Activated CD4-positive, alpha-beta memory T cell treated with anti-CD3 and anti-CD28 coated beads, Interleukin-2, amount 10 ng/mL, durations not matched to agents 7 days and 5 days (primary cell): ENCODE measurements around the gene EFCAB5. TPM values are rescaled to one million over a fixed set of nuclear protein-coding genes. Genes with fewer than 3 reads are reported as not detected.
"Not testable (repeated sequence)": the region's sequence is repeated elsewhere in the genome, so short reads cannot be mapped to it uniquely, and the experiment has no call there.

Experiments used
- CTCF ChIA-PET: fragments of 350-600 bp; sonication (Branson Sonifier 250); formaldehyde crosslinking; loops from one replicate; lab custom pipeline; 2021; ENCODE audit warnings: antibody characterized with exemption, inconsistent platforms; lab: Charles Lee
- POLR2A ChIA-PET: fragments of 350-600 bp; sonication (Branson Sonifier 250); formaldehyde crosslinking; loops from one replicate; lab custom pipeline; 2021; ENCODE audit warnings: antibody characterized with exemption; lab: Charles Lee
- DNase-seq: peaks from one replicate; pipeline ENCODE4 v3.0.0-alpha.2; 2020
- H3K27ac Mint-ChIP-seq: one replicate; pipeline ENCODE4 v1.8.0; 2021; ENCODE audit warnings: mild to moderate bottlenecking, mixed read lengths
- H3K27me3 Mint-ChIP-seq: one replicate; pipeline ENCODE4 v1.8.0; 2021; ENCODE audit warnings: mixed read lengths
- H3K36me3 Mint-ChIP-seq: one replicate; pipeline ENCODE4 v1.8.0; 2021; ENCODE audit warnings: low read depth, mixed read lengths
- H3K4me1 Mint-ChIP-seq: one replicate; pipeline ENCODE4 v1.8.0; 2021; ENCODE audit warnings: mixed read lengths
- H3K4me3 Mint-ChIP-seq: one replicate; pipeline ENCODE4 v1.8.0; 2021; ENCODE audit warnings: mild to moderate bottlenecking, mixed read lengths
- H3K9me3 Mint-ChIP-seq: one replicate; pipeline ENCODE4 v1.8.0; 2021; ENCODE audit warnings: mixed read lengths
- total RNA-seq, 2 experiments: library from RNA; stranded (reverse); gene quantifications; one replicate each; pipeline ENCODE4 v1.2.3, GENCODE V29; 2021

EFCAB5 gene
- total RNA-seq, 2 experiments from 2014 or later: 0.86 to 1.6 TPM

DNA sequence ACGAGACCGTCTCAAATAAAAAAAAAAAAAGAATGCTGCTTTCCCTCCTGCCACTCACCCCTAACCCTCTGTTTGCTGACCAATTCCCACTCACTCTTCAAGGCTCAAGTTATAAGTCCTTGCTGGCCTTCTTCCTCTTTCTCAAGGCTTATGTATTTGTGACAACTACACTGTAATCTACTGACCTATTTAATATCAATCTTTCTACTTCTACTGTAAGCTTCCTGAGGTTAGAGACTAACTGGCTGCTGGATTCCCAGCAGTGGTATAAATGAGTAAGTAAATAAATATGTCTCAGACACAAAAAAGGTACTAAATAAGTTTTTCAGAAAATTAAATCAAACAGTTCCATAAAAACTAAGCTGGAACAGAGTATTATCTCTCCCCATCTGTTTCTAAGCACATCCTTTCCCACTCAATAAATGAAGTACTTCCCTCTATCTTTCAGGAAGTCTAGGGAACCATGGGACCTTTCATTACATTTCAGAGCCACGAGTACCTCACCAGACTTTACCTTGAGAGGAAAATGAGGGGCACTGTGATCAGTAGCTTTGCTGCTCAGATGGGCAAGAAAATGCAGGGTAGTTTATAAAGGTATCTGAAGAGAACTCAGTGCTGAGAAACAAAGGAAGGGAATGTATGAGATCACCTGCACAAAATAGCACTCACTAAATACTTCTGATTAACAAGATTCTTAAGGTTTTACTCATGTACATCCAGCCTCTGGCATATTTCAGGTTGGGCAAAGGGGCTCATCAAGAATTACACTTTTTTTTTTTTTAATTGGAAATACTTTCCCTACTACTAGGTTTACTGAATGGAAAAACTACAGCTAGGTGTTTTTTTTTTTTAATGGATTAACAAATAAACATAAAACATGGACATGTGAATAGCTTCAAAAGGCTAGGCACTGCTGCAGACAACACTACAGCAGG lies 22.2 kb upstream of the EFCAB5 start:
- no peaks in the 10 kb centered on the region for H3K27me3 Mint-ChIP-seq
- H3K27ac Mint-ChIP-seq: no peak overlapping the region
- POLR2A ChIA-PET: interaction anchor here (0.9 to 2.3 kb wide), 2 partner anchors 11 to 46 kb away, joined by 3 to 9 read pairs; partner anchors contain the start of gene SSH2
- no peak overlapping the region for H3K4me3 Mint-ChIP-seq
- H3K4me1 Mint-ChIP-seq: peaks cover 23% of the 10 kb centered on the region
- no peaks in the 10 kb centered on the region for H3K9me3 Mint-ChIP-seq
- DNase-seq: no peak
- H3K36me3 Mint-ChIP-seq: peaks cover 2% of the 10 kb centered on the region
- CTCF ChIA-PET: interaction anchor here (4.8 kb wide), 1 partner anchor 12 kb away, joined by 30 read pairs; the partner anchor contains the start of gene SSH2

DNA sequence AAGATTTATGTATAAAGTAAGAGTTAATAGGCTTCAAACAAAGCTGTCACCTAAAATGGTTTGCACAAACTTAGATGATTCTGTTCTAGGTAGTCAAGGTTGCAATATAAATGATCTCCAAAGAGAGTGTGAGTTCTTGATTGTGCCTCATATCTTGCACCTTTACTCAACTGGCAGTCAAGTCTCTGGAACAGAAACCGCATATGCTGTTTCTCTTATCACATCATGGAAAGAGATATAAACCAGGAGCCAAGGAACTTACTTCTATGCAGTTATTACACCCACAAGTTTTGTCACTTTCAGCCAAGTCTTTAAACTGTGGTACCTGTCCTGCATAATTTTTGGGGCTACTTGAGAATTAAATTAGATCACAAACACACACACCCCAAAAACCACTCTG lies 16.6 kb upstream of the EFCAB5 start:
- ChIA-PET POLR2A (no interaction called here), CTCF (no interaction called here)
- no peak for DNase-seq
- Mint-ChIP-seq H3K4me3 (no peak overlapping the region), H3K36me3 (peaks cover 18% of the 10 kb centered on the region), H3K9me3 (no peaks in the 10 kb centered on the region), H3K27me3 (no peaks in the 10 kb centered on the region), H3K27ac (no peak overlapping the region), H3K4me1 (peaks cover 27% of the 10 kb centered on the region)

DNA sequence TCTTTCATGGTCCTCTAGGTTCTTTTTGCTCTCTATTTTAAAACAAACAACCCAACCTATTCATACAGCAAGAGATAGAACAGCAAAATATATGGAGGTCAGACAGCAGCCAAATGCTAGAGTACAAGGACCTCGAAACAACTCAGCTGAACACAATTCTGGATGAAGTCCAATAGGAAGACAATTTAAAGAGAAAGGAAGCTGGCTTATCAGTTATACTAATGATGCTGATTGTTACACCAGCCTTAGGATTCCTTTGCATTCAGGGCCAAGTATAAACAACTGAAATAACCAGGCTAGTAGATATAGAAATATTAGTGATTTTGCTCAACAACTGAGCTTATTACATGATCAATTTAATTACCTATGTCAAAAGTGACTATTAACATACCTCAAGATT lies 13.9 kb upstream of the EFCAB5 start:
- no peak for DNase-seq
- H3K36me3 Mint-ChIP-seq: peaks cover 16% of the 10 kb centered on the region
- peaks cover 25% of the 10 kb centered on the region for H3K4me1 Mint-ChIP-seq
- ChIA-PET CTCF (interaction anchor here (1.5 kb wide), 1 partner anchor 120 kb away, joined by 5 read pairs; no protein-coding TSS in a partner anchor), POLR2A (interaction anchor here (1.9 kb wide), 1 partner anchor 120 kb away, joined by 4 read pairs; no protein-coding TSS in a partner anchor)
- no peak overlapping the region for H3K27ac Mint-ChIP-seq
- H3K4me3 Mint-ChIP-seq: no peak overlapping the region
- no peaks in the 10 kb centered on the region for H3K27me3 Mint-ChIP-seq
- H3K9me3 Mint-ChIP-seq: no peaks in the 10 kb centered on the region

DNA sequence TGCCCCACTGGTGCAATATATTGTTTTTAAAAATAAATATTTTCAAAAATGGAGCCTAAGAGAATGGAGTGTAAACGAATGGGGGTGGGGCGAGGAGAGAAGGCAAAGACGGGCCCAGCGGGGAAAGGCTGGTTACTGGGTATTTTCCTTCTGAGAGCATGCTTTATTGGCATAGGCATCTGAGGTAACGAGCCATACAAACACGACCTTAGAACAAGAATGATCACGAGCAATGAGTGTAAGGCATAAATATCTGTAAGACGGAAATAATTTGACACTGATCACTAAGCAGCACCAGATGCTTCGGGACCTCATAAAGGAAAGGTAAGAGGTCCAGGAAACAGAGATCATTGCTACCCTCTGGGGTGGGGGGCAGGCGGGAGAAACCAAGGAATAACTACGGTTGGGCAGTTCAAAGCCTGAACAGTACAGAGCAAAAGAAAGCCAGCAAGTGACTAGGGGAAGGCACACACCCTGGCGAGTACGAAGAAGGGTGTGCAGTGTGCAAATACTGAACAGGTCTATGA lies 12.4 kb upstream of the EFCAB5 start:
- ChIA-PET CTCF (interaction anchor here (3.1 to 8.4 kb wide), 5 partner anchors 11 to 311 kb away, joined by 21 to 283 read pairs (median 31); no protein-coding TSS in a partner anchor), POLR2A (interaction anchor here (1.1 to 3.0 kb wide), 11 partner anchors 9 to 362 kb away, joined by 3 to 34 read pairs (median 6); no protein-coding TSS in a partner anchor)
- peaks cover 16% of the 10 kb centered on the region for H3K36me3 Mint-ChIP-seq
- H3K4me3 Mint-ChIP-seq: no peak overlapping the region
- H3K4me1 Mint-ChIP-seq: peaks cover 25% of the 10 kb centered on the region
- no peak overlapping the region for H3K27ac Mint-ChIP-seq
- no peaks in the 10 kb centered on the region for H3K27me3 Mint-ChIP-seq
- no peaks in the 10 kb centered on the region for H3K9me3 Mint-ChIP-seq
- peak; percentile 33 for DNase-seq

DNA sequence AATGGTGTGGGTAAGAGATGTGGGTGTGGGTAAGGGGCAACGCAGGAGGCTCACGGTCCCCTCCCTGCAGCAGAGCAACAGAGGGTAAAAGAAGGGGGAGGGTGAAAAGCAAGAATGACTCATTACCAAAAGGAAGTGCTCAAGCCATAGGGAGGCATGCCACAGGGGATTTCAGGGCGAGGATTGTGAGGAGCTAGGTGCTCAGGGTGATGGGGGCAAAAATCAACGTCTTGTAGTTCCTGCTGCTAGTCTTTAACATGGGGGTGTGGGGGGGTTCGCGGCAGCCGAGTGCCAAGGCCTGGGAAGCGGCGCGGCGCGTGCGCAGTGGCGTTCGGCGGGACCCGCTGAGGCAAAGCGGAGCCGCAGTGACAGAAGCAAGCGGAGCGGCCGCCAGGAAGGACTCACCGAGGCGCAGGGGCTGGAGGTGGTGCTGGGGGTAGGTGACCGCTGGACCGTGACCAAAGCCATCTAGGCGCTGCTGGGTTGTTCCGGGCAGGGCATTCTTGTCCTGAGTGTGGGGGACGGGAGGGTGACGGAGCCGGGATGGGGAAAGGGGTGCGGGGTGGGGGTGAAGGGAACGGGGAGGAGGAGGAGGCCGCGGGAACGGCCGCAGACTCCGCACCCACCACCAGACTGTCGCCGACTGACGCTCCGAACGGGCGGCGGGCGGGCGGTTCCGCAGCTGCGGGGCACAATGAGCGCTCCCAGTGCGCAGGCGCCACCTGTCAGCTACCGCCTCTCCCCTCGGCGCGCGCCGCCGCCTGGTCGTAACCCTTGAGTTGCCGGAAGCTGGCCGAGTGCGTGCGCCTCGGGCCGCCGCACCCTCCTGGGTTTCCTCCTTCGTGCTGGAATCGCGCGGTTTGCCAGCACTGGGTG lies 11.7 kb upstream of the EFCAB5 start, which contains the start of gene SSH2:
Gene SSH2 (minus strand): TSS at position 696 of the 876 bp plus-strand sequence. CDS start 228 bp downstream, at position 468.
- H3K4me1 Mint-ChIP-seq: peaks cover 25% of the 10 kb centered on the region
- CTCF ChIA-PET: interaction anchor here (0.9 to 8.4 kb wide), 17 partner anchors 9 to 362 kb away, joined by 3 to 283 read pairs (median 17); partner anchors contain the start of gene TP53I13
- peaks cover 16% of the 10 kb centered on the region for H3K36me3 Mint-ChIP-seq
- DNase-seq: peak; percentile 91
- H3K27me3 Mint-ChIP-seq: no peaks in the 10 kb centered on the region
- H3K4me3 Mint-ChIP-seq: no peak within 1 kb of the TSS
- H3K27ac Mint-ChIP-seq: no peak within 1 kb of the TSS
- H3K9me3 Mint-ChIP-seq: no peaks in the 10 kb centered on the region
- POLR2A ChIA-PET: interaction anchor here (0.6 to 3.0 kb wide), 21 partner anchors 8 to 423 kb away, joined by 3 to 34 read pairs (median 6); partner anchors contain the start of genes ABHD15 and GIT1

DNA sequence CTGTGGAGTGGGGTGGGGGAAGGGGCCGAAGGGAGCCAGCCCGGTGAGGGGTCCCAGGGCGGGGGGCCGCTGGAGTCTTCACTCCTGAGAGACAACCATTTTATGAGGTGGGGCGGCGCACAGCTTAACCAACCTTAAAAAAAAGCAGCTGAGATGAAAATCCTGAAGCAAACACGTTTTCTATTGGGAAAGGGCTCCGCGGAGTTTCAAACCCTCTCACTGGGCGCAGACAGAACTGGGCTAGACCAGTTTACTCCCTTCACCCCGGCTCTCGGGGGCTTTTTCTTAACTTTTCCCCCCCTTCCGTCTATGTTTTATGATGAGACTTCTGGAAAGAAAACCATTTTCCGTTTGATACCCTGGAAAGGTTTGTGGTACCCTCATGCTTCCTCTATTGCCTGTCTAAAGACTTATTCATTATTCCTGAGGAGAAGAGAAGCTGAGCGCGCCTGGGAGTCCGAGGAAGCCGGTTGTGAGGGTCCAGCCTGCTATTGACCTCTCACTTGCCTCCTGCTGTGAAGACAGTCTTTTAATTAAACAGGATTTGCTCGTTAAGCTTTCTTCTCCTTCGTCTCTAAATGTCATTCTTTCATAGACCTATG lies 10.9 kb upstream of the EFCAB5 start:
- no peak for DNase-seq
- ChIA-PET POLR2A (interaction anchor here (0.8 to 3.0 kb wide), 25 partner anchors 8 to 393 kb away, joined by 3 to 34 read pairs (median 5); partner anchors contain the start of genes ABHD15, ANKRD13B and GIT1), CTCF (interaction anchor here (0.6 to 8.4 kb wide), 41 partner anchors 9 to 636 kb away, joined by 3 to 283 read pairs (median 6); partner anchors contain the start of genes EFCAB5 and TP53I13)
- no peak overlapping the region for H3K27ac Mint-ChIP-seq
- peaks cover 13% of the 10 kb centered on the region for H3K36me3 Mint-ChIP-seq
- no peak overlapping the region for H3K4me3 Mint-ChIP-seq
- H3K27me3 Mint-ChIP-seq: no peaks in the 10 kb centered on the region
- H3K4me1 Mint-ChIP-seq: peaks cover 25% of the 10 kb centered on the region
- no peaks in the 10 kb centered on the region for H3K9me3 Mint-ChIP-seq

DNA sequence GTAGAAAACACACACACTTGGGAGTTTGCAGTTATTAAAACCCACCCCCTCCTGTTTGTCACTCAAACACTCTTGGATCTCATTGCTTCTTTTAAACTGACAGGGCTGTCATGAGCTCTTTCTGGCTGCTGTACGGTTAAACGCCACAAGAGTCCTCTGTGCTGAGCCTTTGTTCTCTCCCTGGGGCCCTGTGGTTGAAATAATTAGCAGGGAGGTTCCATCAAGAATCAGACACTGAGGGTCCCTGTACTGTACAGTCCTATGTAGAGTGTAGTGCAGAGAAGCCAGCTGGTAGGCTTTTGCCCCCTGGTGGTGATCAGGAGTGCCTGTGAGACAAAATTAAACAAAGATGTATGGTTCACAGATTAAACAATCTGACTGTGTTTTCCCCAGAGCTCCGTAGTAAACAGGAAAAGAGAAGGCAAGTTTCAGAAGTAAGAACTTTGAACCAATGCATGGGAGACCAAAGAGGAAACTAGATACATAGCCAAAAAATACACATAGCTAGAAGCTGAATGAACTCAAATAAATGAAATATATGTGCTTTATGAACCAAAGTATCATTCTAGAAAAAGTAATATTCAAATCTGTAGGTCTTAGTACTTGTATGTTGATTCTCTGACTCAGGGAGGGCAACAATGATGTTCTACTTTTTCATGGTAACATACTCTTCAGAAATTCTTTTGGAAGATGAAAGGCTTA lies 10.1 kb upstream of the EFCAB5 start:
- Mint-ChIP-seq H3K27me3 (no peaks in the 10 kb centered on the region), H3K27ac (no peak overlapping the region), H3K9me3 (no peaks in the 10 kb centered on the region), H3K4me3 (no peak overlapping the region), H3K4me1 (peaks cover 23% of the 10 kb centered on the region), H3K36me3 (peaks cover 13% of the 10 kb centered on the region)
- peak; percentile 73 for DNase-seq
- POLR2A ChIA-PET: interaction anchor here (0.7 to 3.0 kb wide), 23 partner anchors 8 to 392 kb away, joined by 3 to 34 read pairs (median 6); partner anchors contain the start of genes ABHD15, ANKRD13B, BLMH and GIT1
- CTCF ChIA-PET: interaction anchor here (0.6 to 8.4 kb wide), 51 partner anchors 8 to 637 kb away, joined by 3 to 283 read pairs (median 4); partner anchors contain the start of genes EFCAB5 and GOSR1

DNA sequence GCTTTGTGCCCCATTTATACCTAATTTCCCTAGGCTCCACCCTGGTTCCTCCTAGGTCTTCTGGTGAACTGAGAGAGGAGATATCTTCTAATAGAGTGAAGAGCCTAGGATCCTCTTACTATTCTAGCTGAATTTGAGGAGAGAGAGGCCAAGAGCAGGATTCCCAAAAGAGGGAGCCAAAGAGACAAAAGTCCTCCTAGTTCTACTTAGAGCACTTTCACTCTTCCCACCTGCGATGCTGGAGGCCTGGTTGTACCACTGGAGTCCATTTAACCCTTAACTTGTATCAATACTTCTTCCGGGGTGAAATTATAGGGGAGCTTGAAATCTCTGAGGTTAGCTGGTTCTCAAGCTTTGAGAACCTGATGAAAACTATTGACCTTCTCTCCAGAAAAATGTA lies 8.1 kb upstream of the EFCAB5 start:
- peaks cover 9% of the 10 kb centered on the region for H3K36me3 Mint-ChIP-seq
- CTCF ChIA-PET: interaction anchor here (0.6 to 8.4 kb wide), 2 partner anchors 126 to 137 kb away, joined by 4 to 283 read pairs; no protein-coding TSS in a partner anchor

DNA sequence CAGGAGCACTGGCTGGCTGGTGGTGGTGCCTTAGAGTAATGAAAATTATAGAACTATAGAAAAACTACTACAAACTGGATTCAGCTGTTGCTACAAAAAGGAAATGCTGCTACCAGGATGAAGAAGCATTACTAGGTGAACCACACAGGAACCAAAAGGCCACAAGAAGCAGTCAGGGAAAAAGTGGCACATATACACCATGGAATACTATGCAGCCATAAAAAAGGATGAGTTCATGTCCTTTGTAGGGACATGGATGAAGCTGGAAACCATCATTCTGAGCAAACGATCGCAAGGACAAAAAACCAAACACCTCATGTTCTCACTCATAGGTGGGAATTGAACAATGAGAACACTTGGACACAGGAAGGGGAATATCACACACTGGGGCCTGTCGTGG lies 5.5 kb upstream of the EFCAB5 start:
- H3K36me3 Mint-ChIP-seq, H3K9me3 Mint-ChIP-seq, H3K27ac Mint-ChIP-seq, H3K4me3 Mint-ChIP-seq, POLR2A ChIA-PET, H3K27me3 Mint-ChIP-seq, DNase-seq: not testable (repeated sequence)
- peaks cover 10% of the 10 kb centered on the region for H3K4me1 Mint-ChIP-seq
- CTCF ChIA-PET: interaction anchor here (8.4 kb wide), 1 partner anchor 128 kb away, joined by 283 read pairs; no protein-coding TSS in a partner anchor

More for the DNA sequence above, 8.1 kb upstream of the EFCAB5 start:
- Mint-ChIP-seq H3K9me3 (no peaks in the 10 kb centered on the region), H3K27ac (no peak overlapping the region), H3K27me3 (no peaks in the 10 kb centered on the region), H3K4me1 (peaks cover 10% of the 10 kb centered on the region), H3K4me3 (no peak overlapping the region)
- POLR2A ChIA-PET: no interaction called here
- DNase-seq: no peak

DNA sequence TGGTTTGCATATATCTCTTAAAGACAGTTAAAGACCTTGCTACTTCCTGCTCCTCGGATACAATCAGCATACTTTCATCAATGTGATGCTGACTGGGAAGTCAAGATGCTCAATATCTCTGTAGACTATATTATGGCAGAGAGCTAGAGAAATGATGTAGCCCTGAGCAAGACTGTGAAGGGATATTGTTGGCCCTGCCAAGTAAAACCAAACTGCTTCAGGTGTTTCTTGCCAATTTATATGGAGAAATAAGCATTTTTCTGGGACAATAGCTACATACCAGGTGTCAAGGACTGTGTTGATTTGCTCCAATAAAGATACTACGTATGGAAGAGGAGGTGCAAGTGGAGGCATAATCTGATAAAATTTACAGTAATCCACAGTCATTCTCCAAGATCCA lies 4.7 kb upstream of the EFCAB5 start:
- Mint-ChIP-seq H3K9me3 (no peaks in the 10 kb centered on the region), H3K4me1 (peaks cover 10% of the 10 kb centered on the region), H3K36me3 (no peaks in the 10 kb centered on the region), H3K27ac (no peak overlapping the region), H3K27me3 (peaks cover 1% of the 10 kb centered on the region), H3K4me3 (no peak overlapping the region)
- DNase-seq: no peak
- ChIA-PET CTCF (interaction anchor here (8.4 kb wide), 1 partner anchor 129 kb away, joined by 283 read pairs; no protein-coding TSS in a partner anchor), POLR2A (no interaction called here)

DNA sequence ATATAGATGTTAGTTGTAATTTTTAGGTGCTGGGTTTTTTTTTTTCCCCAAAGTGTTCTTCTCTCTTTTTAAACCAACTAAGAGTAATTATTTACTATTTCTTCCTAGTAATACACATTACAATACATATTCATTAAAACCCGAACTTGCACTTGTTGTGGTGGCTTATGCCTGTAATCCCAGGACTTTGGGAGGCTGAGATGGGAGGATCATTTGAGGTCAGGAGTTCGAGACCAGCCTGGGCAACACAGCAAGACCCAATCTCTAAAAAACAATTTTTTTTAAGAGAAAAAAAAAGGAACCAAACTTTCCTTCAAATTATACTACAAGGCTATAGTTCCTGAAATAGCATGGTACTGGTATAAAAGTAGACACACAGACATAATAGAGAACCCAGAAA lies 3.8 kb downstream of the EFCAB5 start:
- H3K4me1 Mint-ChIP-seq: no peaks in the 10 kb centered on the region
- CTCF ChIA-PET: interaction anchor here (1.1 kb wide), 1 partner anchor 9 kb away, joined by 3 read pairs; no protein-coding TSS in a partner anchor
- no peak overlapping the region for H3K4me3 Mint-ChIP-seq
- no peaks in the 10 kb centered on the region for H3K36me3 Mint-ChIP-seq
- H3K9me3 Mint-ChIP-seq: no peaks in the 10 kb centered on the region
- POLR2A ChIA-PET: no interaction called here
- peaks cover 1% of the 10 kb centered on the region for H3K27me3 Mint-ChIP-seq
- DNase-seq: no peak
- no peak overlapping the region for H3K27ac Mint-ChIP-seq
